HEK293 (cell line): ENCODE results near the gene PPM1F.

Experiments
- AEBP2 ChIP-seq: fragments of 450-650 bp; formaldehyde crosslinking; IDR thresholded peaks from 2 replicates; pipeline ENCODE4 v1.5.1; 2016; ENCODE audit warnings: missing biosample characterization, missing genetic modification characterization, borderline replicate concordance
- GLI2 ChIP-seq: fragments of 450-650 bp; formaldehyde crosslinking; IDR thresholded peaks from 2 replicates; pipeline ENCODE4; 2017; ENCODE audit warnings: missing biosample characterization, missing genetic modification characterization, low read depth, borderline replicate concordance
- RBAK ChIP-seq: fragments of 450-650 bp; formaldehyde crosslinking; IDR thresholded peaks from 2 replicates; pipeline ENCODE4 v1.5.1; 2016; ENCODE audit warnings: missing biosample characterization, missing genetic modification characterization
- TSHZ1 ChIP-seq: fragments of 450-650 bp; formaldehyde crosslinking; IDR thresholded peaks from 2 replicates; pipeline ENCODE4 v1.5.1; 2016; ENCODE audit warnings: missing biosample characterization, missing genetic modification characterization, borderline replicate concordance
- YY2 ChIP-seq: fragments of 450-650 bp; formaldehyde crosslinking; IDR thresholded peaks from 2 replicates; pipeline ENCODE4 v1.5.1; 2016; ENCODE audit warnings: missing biosample characterization, missing genetic modification characterization
- ZBTB10 ChIP-seq: fragments of 450-650 bp; formaldehyde crosslinking; IDR thresholded peaks from 2 replicates; pipeline ENCODE4 v1.5.1; 2016; ENCODE audit warnings: missing biosample characterization, missing genetic modification characterization
- ZBTB11 ChIP-seq: fragments of 450-650 bp; formaldehyde crosslinking; conservative IDR thresholded peaks from 2 replicates; pipeline ENCODE4 v1.5.1; 2016; ENCODE audit warnings: low read depth, missing biosample characterization, missing genetic modification characterization
- ZBTB48 ChIP-seq: fragments of 450-650 bp; formaldehyde crosslinking; IDR thresholded peaks from 2 replicates; pipeline ENCODE4 v1.5.1; 2016; ENCODE audit warnings: missing biosample characterization, missing genetic modification characterization
- ZBTB6 ChIP-seq: fragments of 450-650 bp; formaldehyde crosslinking; IDR thresholded peaks from 2 replicates; pipeline ENCODE4 v1.5.1; 2017; ENCODE audit warnings: missing biosample characterization, missing genetic modification characterization
- ZEB2 ChIP-seq: fragments of 450-650 bp; formaldehyde crosslinking; IDR thresholded peaks from 2 replicates; pipeline ENCODE4 v1.5.1; 2016; ENCODE audit warnings: missing biosample characterization, missing genetic modification characterization
- ZNF121 ChIP-seq: fragments of 450-650 bp; formaldehyde crosslinking; IDR thresholded peaks from 2 replicates; pipeline ENCODE4 v1.5.1; 2016; ENCODE audit warnings: missing biosample characterization, missing genetic modification characterization
- ZNF132 ChIP-seq: fragments of 450-650 bp; formaldehyde crosslinking; IDR thresholded peaks from 2 replicates; pipeline ENCODE4 v1.5.1; 2017; ENCODE audit warnings: missing biosample characterization, missing genetic modification characterization, borderline replicate concordance
- ZNF157 ChIP-seq: fragments of 450-650 bp; formaldehyde crosslinking; IDR thresholded peaks from 2 replicates; pipeline ENCODE4 v1.5.1; 2016; ENCODE audit warnings: missing biosample characterization, missing genetic modification characterization
- ZNF214 ChIP-seq: fragments of 450-650 bp; formaldehyde crosslinking; IDR thresholded peaks from 2 replicates; pipeline ENCODE4 v1.5.1; 2017; ENCODE audit warnings: missing biosample characterization, mild to moderate bottlenecking, missing genetic modification characterization, borderline replicate concordance
- ZNF24 ChIP-seq: fragments of 450-650 bp; formaldehyde crosslinking; IDR thresholded peaks from 2 replicates; pipeline ENCODE4 v1.5.1; 2016; ENCODE audit warnings: missing biosample characterization, missing genetic modification characterization
- ZNF26 ChIP-seq: fragments of 450-650 bp; formaldehyde crosslinking; IDR thresholded peaks from 2 replicates; pipeline ENCODE4 v1.5.1; 2016; ENCODE audit warnings: missing biosample characterization, missing genetic modification characterization
- ZNF324 ChIP-seq: fragments of 450-650 bp; formaldehyde crosslinking; IDR thresholded peaks from 2 replicates; pipeline ENCODE4 v1.5.1; 2016; ENCODE audit warnings: missing biosample characterization, missing genetic modification characterization
- ZNF350 ChIP-seq: fragments of 450-650 bp; formaldehyde crosslinking; IDR thresholded peaks from 2 replicates; pipeline ENCODE4 v1.5.0; 2017; ENCODE audit warnings: missing biosample characterization, mild to moderate bottlenecking, missing genetic modification characterization
- ZNF362 ChIP-seq: fragments of 450-650 bp; formaldehyde crosslinking; IDR thresholded peaks from 2 replicates; pipeline ENCODE4 v1.5.1; 2016; ENCODE audit warnings: missing biosample characterization, missing genetic modification characterization
- ZNF514 ChIP-seq: fragments of 450-650 bp; formaldehyde crosslinking; IDR thresholded peaks from 2 replicates; pipeline ENCODE4 v1.5.1; 2016; ENCODE audit warnings: missing biosample characterization, missing genetic modification characterization
- ZNF544 ChIP-seq: fragments of 450-650 bp; formaldehyde crosslinking; IDR thresholded peaks from 2 replicates; pipeline ENCODE4 v1.5.0; 2017; ENCODE audit warnings: missing biosample characterization, missing genetic modification characterization
- ZNF548 ChIP-seq: fragments of 450-650 bp; formaldehyde crosslinking; IDR thresholded peaks from 2 replicates; pipeline ENCODE4 v1.5.1; 2016; ENCODE audit warnings: missing biosample characterization, missing genetic modification characterization
- ZNF843 ChIP-seq: fragments of 450-650 bp; formaldehyde crosslinking; IDR thresholded peaks from 2 replicates; pipeline ENCODE4 v1.5.1; 2016; ENCODE audit warnings: missing biosample characterization, missing genetic modification characterization

The PPM1F gene

GRCh38 chr22:21938071-21938822 lies 14.4 kb downstream of the PPM1F start (continued):
- no peak for TF ChIP-seq ZNF544
- no peak for TF ChIP-seq AEBP2 (tag by site-specific recombination)
- TF ChIP-seq ZNF514, result no peak
- no peak for TF ChIP-seq ZBTB6 (tag by site-specific recombination)
- no peak for TF ChIP-seq ZNF26 (tag by site-specific recombination)
- TF ChIP-seq ZNF24 (tag by site-specific recombination), result peak; percentile 64; the same call in 1 of the 2 replicates
- TF ChIP-seq ZNF362 (tag by site-specific recombination), result no peak
- no peak for TF ChIP-seq ZNF214 (tag by site-specific recombination)
- TF ChIP-seq ZNF843 (tag by site-specific recombination), result no peak
- TF ChIP-seq GLI2 (tag by site-specific recombination), result no peak
- peak; percentile 79 for TF ChIP-seq ZBTB48 (tag by site-specific recombination)
- TF ChIP-seq TSHZ1 (tag by site-specific recombination), result no peak
- peak; percentile 84 for TF ChIP-seq ZEB2 (tag by site-specific recombination)
- peak; percentile 67; the same call in 1 of the 2 replicates for TF ChIP-seq ZNF324
- TF ChIP-seq RBAK (tag by site-specific recombination), result no peak
- TF ChIP-seq ZNF157 (tag by site-specific recombination), result no peak
- TF ChIP-seq ZBTB10 (tag by site-specific recombination), result peak; percentile 92
- no peak for TF ChIP-seq ZNF132 (tag by site-specific recombination)
- peak; percentile 88 for TF ChIP-seq ZBTB11
- TF ChIP-seq ZNF548 (tag by site-specific recombination), result no peak
- TF ChIP-seq ZNF121, result no peak
- TF ChIP-seq ZNF350 (tag by site-specific recombination), result no peak
- TF ChIP-seq YY2, result peak; percentile 92
